PFSK-1 (cell line): Measurements from ENCODE around the gene SLC5A3.

Experiments used
- POLR2AphosphoS5 ChIP-seq: IDR thresholded peaks from 2 replicates; pipeline ENCODE4 v1.6.1; 2012; ENCODE audit warnings: low read depth, mild to moderate bottlenecking, control low read depth, low read length, moderate library complexity
- SIN3A ChIP-seq: IDR thresholded peaks from 2 replicates; pipeline ENCODE4 v1.6.1; 2012; ENCODE audit warnings: mild to moderate bottlenecking, low read length, moderate library complexity, borderline replicate concordance; ENCODE audit not compliant: insufficient read depth
- TAF1 ChIP-seq: IDR thresholded peaks from 2 replicates; pipeline ENCODE4 v1.6.1; 2012; ENCODE audit warnings: low read length, control low read depth, borderline replicate concordance; ENCODE audit not compliant: insufficient read depth

DNA sequence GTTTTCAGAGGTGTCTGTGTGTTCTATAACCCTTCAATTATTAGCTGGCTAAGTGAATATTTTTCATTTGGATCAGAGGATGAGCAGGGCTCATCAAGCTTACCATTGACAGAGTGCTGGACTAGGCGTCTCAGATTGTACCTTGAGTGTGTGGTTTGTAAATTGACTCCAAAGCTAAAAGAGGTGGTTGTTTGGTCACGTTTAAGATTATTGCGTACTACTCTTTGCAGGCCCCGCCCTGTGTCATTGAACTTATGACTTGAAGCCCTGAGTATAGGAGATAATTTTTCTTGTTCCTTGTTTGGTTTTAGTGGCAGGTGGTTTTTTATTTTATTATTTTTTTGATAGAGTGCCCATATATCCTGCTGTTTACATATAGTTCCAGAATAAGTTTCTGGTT, 17.7 kb downstream of the SLC5A3 start:
- TF ChIP-seq TAF1 = no peak
- no peak for TF ChIP-seq POLR2AphosphoS5
- no peak for TF ChIP-seq SIN3A
